Adipose tissue (tissue), 3 donors: ENCODE data around the gene KCNH4. TPM values are rescaled to one million over a fixed set of nuclear protein-coding genes. Genes with fewer than 3 reads are reported as not detected.

ENCODE experiments used
- H3K27ac ChIP-seq: one replicate; pipeline ENCODE4 v1.5.1; 2013; ENCODE audit warnings: low read depth, low read length
- WGBS, 3 donors: extraction: QIAGEN DNeasy Blood & Tissue Kit; methylation state at CpG; one replicate each; pipeline ENCODE4 v1.1.7; 2013; 5-methylcytosine and 5-hydroxymethylcytosine counted together
- polyA plus RNA-seq, 3 donors: library from polyadenylated mRNA; stranded (reverse); fragments of 200-250 nt; gene quantifications; one replicate each; pipeline ENCODE4 v1.2.3, GENCODE V29; 2013
- donor health status: healthy with polysubstance abuse.
- donor health status: Bipolar disorder and iron deficiency.
- donor health status: healthy.

KCNH4 gene
- polyA plus RNA-seq, 3 donors = 0.06 to 0.56 (median 0.19) TPM

DNA sequence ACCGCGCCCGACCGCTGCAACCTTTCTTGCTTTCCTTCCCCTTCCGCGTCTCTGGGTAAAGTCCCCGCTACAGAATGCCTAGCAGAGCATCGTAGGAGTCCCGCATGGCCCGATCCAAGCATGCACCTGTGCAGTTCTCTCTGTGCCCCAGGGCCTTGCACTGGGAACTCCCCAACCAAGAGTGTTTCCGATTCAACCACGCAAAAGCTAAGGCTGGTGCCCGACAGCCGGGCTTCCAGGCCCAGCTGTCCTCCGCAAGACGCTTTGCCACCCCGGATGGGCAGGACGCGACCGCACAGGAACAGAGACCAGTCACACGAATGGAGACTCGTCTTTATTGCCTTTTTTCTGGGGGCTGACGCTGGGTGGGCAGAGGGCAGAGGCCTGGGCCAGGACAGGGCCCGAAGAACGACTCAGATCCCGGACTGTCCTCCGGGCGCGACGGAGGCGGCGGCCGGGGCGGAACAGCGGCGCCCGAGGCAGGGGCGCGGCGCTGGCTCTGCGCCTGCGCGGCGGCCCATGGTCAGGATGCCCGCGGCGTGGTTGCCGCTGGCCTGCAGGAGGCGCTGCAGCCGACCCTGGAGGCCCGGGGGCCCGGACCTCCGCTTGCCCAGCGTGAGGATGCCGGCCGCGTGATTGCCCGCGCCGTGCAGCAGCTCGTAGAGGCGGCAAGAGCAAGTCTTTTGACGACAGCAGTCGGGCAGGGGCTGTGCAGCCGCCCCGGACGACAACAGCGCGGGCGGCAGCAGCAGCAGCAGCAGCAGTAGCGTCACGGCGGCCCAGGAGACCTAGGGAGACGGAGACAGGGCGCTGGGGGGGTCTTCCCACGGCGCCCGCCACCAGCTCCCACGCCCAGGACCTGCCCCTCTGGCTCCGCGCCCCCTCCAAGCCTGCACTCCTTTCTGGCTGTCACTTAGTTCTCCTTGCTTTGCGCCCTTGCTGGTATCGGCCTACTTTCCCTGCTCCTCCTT, 3.1 kb upstream of the KCNH4 start:
- 3 to 5% (median 4%) methylated on average over 75 to 83 of the region's 83 CpGs for WGBS, 3 donors
- no peak overlapping the region for H3K27ac ChIP-seq

GRCh38 chr17:42182927-42183734, 2.2 kb upstream of the KCNH4 start:
- H3K27ac ChIP-seq = no peak overlapping the region
- WGBS, 3 donors = 60 to 74% (median 61%) methylated on average over 9 of the region's 9 CpGs

DNA sequence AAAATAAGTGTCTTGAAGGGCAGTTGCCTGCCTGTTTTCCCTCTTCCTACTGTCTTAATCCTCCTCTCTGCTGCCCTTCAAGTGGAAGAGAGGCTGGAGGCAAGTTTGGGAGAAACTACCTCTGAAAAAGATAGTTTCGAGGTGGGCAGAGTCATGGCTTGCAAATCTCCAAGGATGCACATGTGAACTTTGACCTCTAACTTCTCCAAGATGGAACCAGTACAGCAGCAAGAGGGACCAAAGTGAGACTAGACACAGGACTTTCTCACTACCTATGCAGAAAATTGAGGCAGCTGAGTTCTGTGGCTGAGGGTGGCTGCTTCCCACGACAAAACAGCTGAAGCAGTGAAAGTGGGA, 887 bp upstream of the KCNH4 start:
- no peak overlapping the region for H3K27ac ChIP-seq
- 80 to 88% (median 88%) methylated on average over 2 of the region's 2 CpGs for WGBS, 3 donors

- 2% methylated on average over 26 to 33 of the region's 33 CpGs for WGBS, 3 donors
- H3K27ac ChIP-seq = no peak overlapping the region
Measured at GRCh38 chr17:42180411-42180921, 476 bp downstream of the KCNH4 start.

- 9 to 13% (median 10%) methylated on average over 18 to 20 of the region's 20 CpGs for WGBS, 3 donors
- no peak overlapping the region for H3K27ac ChIP-seq
Measured at GRCh38 chr17:42179911-42180410, 981 bp downstream of the KCNH4 start.

GRCh38 chr17:42179335-42179734, 1.6 kb downstream of the KCNH4 start:
- no peak overlapping the region for H3K27ac ChIP-seq
- 23 to 39% (median 28%) methylated on average over 1 of the region's 1 CpG for WGBS, 3 donors

DNA sequence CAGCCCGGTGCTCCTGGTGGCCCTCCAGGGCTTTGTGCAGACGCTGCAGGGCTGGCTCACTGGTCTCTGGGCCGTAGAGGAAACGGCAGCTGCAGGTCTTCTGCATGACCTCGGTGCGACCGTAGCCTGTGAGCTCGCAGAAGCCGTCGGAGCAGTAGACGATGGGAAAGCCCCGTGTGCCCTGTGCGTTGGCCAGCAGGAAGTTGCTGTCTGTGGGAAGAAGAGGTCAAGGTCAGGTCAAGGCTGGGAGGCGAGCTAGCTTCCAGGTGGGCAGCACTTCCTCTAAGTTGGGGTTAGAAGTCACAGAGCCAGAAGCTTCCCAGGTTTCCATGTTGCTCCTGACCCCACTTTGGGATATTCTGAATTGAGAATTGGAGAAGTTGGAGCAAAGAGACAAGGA, 2.1 kb downstream of the KCNH4 start:
- no peak overlapping the region for H3K27ac ChIP-seq
- WGBS, 3 donors = 18 to 32% (median 25%) methylated on average over 14 of the region's 14 CpGs

GRCh38 chr17:42177684-42178083, 3.3 kb downstream of the KCNH4 start:
- no peak overlapping the region for H3K27ac ChIP-seq
- WGBS, 3 donors = 84 to 92% (median 84%) methylated on average over 2 of the region's 2 CpGs

GRCh38 chr17:42174126-42174783, 6.7 kb downstream of the KCNH4 start:
- no peak overlapping the region for H3K27ac ChIP-seq
- 67 to 72% (median 71%) methylated on average over 14 of the region's 14 CpGs for WGBS, 3 donors

- WGBS, 3 donors = 58 to 64% (median 61%) methylated on average over 11 of the region's 11 CpGs
- H3K27ac ChIP-seq = no peak overlapping the region
Measured at GRCh38 chr17:42171831-42172230, 9.1 kb downstream of the KCNH4 start.

- no peak overlapping the region for H3K27ac ChIP-seq
- WGBS, 3 donors = 93 to 94% (median 94%) methylated on average over 29 of the region's 29 CpGs
Measured at GRCh38 chr17:42169351-42169750, 11.6 kb downstream of the KCNH4 start.

DNA sequence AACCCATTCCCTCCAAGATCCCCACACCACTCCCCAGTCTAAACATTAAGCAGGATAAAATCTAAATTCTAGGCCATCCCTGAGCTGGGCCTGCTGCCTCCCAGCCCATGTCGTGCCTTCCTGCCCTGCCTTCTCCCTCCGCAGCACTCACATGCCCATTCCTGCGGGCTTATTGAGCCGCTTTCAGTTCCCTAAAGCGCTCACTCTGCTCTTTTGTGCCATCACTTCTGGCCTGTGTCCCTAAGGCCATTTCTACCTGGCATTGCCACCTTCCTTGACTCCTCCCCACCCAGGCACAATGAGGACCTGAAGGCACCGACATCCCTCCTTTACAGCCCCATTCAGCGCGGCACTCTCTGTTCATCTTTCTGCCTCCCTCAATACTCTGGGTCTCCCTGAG, 13.1 kb downstream of the KCNH4 start:
- 94 to 96% (median 96%) methylated on average over 8 of the region's 8 CpGs for WGBS, 3 donors
- no peak overlapping the region for H3K27ac ChIP-seq

- H3K27ac ChIP-seq = no peak overlapping the region
- 85 to 93% (median 92%) methylated on average over 19 of the region's 19 CpGs for WGBS, 3 donors
Measured at GRCh38 chr17:42166196-42166763, 14.7 kb downstream of the KCNH4 start.

GRCh38 chr17:42165751-42166150, 15.2 kb downstream of the KCNH4 start:
- H3K27ac ChIP-seq = no peak overlapping the region
- 80 to 88% (median 86%) methylated on average over 6 of the region's 6 CpGs for WGBS, 3 donors

- 46 to 66% (median 60%) methylated on average over 19 to 22 of the region's 22 CpGs for WGBS, 3 donors
- H3K27ac ChIP-seq = no peak overlapping the region
Measured at GRCh38 chr17:42163696-42164407, 17.1 kb downstream of the KCNH4 start.

GRCh38 chr17:42163113-42163512, 17.8 kb downstream of the KCNH4 start:
- 56 to 63% (median 57%) methylated on average over 7 to 8 of the region's 8 CpGs for whole genome bisulfite sequencing, 3 donors
- H3K27ac ChIP-seq = no peak overlapping the region

DNA sequence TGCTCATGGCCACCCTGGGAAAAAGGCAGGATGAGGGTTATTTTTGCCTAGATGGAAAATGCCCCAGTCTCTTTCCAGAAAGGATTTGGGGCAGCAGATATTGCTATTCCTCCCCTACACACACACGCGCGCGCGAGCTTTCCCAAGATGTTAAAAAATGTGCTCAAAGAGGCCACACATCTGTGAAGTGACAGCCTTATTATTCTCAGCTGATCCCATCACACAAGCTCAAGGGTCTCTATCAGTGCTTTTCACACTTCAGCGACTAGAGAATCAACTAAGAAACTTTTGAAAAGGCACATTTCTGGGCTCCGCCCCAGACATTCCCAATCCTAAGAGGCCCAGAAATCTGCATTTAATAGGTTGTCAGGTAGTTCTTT, 20.4 kb downstream of the KCNH4 start:
- no peak overlapping the region for H3K27ac ChIP-seq
- 91 to 94% (median 93%) methylated on average over 7 of the region's 7 CpGs for WGBS, 3 donors
